ENCODE results near the gene TRIM10. TPM values are rescaled to one million over a fixed set of nuclear protein-coding genes. Genes with fewer than 3 reads are reported as not detected.
A peak's percentile ranks its signal among the peaks of the same experiment; 100 is the strongest.

The TRIM10 gene
- polyA plus RNA-seq, 3 donors, result not detected

GRCh38 chr6:30113003-30113759, 47.8 kb downstream of the TRIM10 start, which contains the start of gene TRIM31:
Gene TRIM31 (minus strand): TSS chr6:30113090. CDS start chr6:30112805, 285 bp downstream.
- Histone ChIP-seq H3K9ac (ENCODE audit: insufficient read depth, low read length, poor library complexity, severe bottlenecking) (no peak within 1 kb of the TSS), H3K4me2 (replicated peaks; ENCODE audit: extremely low read depth, low read length, poor library complexity, severe bottlenecking) (no peak within 1 kb of the TSS), H4K20me1 (ENCODE audit: insufficient read depth, low read length) (no peaks in the 10 kb centered on the region), H3K27ac (ENCODE audit: low read depth in 1 of 2, low read length in 2 of 2) (no peak within 1 kb of the TSS), H3K4me1 (ENCODE audit: control insufficient read depth in 1 of 2, insufficient read depth in 2 of 2, low read length in 2 of 2) (no peaks in the 10 kb centered on the region), H2AFZ (ENCODE audit: insufficient read depth, low read depth, low read length, poor library complexity, severe bottlenecking) (no peak within 1 kb of the TSS), H3K4me3 (replicated peaks in 1 of 3; ENCODE audit: low read depth in 2 of 3, low read length in 3 of 3) (no peak within 1 kb of the TSS), H3K36me3 (replicated peaks in 1 of 2; ENCODE audit: control insufficient read depth in 1 of 2, insufficient read depth in 2 of 2, low read length in 2 of 2) (no peaks in the 10 kb centered on the region), H3K27me3 (ENCODE audit: control insufficient read depth in 2 of 2, insufficient read depth in 2 of 2, low read length in 2 of 2) (peaks cover 48 to 56% of the 10 kb centered on the region in 2 donors), H3K9me3 (replicated peaks in 1 of 2; ENCODE audit: control insufficient read depth in 1 of 2, insufficient read depth in 1 of 2, low read length in 2 of 2) (no peaks in the 10 kb centered on the region), H3K79me2 (ENCODE audit: insufficient read depth, low read length) (no peaks in the 10 kb centered on the region)
- DNase-seq, result peak in 1 of 3 donors; percentile 25
- peak within 1 kb of the TSS in 1 of 2 donors; percentile 52 for H3K4me3 Mint-ChIP-seq
- peaks cover 4% of the 10 kb centered on the region for H3K4me1 Mint-ChIP-seq
- H3K27me3 Mint-ChIP-seq (ENCODE audit: low read depth in 3 of 3), result peaks cover 53 to 63% (median 58%) of the 10 kb centered on the region in 3 donors
- TF ChIP-seq CTCF (IDR thresholded peaks at IDR 0.05), result no peak
- WGBS (ENCODE audit: insufficient coverage), result 100% methylated on average over 1 of the region's 3 CpGs
- intact Hi-C loops (cut with micrococcal nuclease), result no loop called here
- H3K27ac Mint-ChIP-seq, result no peak within 1 kb of the TSS
- no peaks in the 10 kb centered on the region for H3K36me3 Mint-ChIP-seq
- H3K9me3 Mint-ChIP-seq, result peaks cover 0 to 2% (median 0%) of the 10 kb centered on the region in 7 donors

GRCh38 chr6:30112402-30112994, 48.5 kb downstream of the TRIM10 start:
- no peak for TF ChIP-seq CTCF (IDR thresholded peaks at IDR 0.05)
- Histone ChIP-seq H3K79me2 (ENCODE audit: insufficient read depth, low read length) (no peaks in the 10 kb centered on the region), H3K27me3 (ENCODE audit: control insufficient read depth in 2 of 2, insufficient read depth in 2 of 2, low read length in 2 of 2) (peaks cover 48 to 60% of the 10 kb centered on the region in 2 donors), H2AFZ (ENCODE audit: insufficient read depth, low read depth, low read length, poor library complexity, severe bottlenecking) (no peak overlapping the region), H3K36me3 (replicated peaks in 1 of 2; ENCODE audit: control insufficient read depth in 1 of 2, insufficient read depth in 2 of 2, low read length in 2 of 2) (no peaks in the 10 kb centered on the region), H3K4me1 (ENCODE audit: control insufficient read depth in 1 of 2, insufficient read depth in 2 of 2, low read length in 2 of 2) (no peaks in the 10 kb centered on the region), H3K9ac (ENCODE audit: insufficient read depth, low read length, poor library complexity, severe bottlenecking) (no peak overlapping the region), H4K20me1 (ENCODE audit: insufficient read depth, low read length) (no peaks in the 10 kb centered on the region), H3K27ac (ENCODE audit: low read depth in 1 of 2, low read length in 2 of 2) (no peak overlapping the region), H3K4me3 (replicated peaks in 1 of 3; ENCODE audit: low read depth in 2 of 3, low read length in 3 of 3) (no peak overlapping the region), H3K9me3 (replicated peaks in 1 of 2; ENCODE audit: control insufficient read depth in 1 of 2, insufficient read depth in 1 of 2, low read length in 2 of 2) (no peaks in the 10 kb centered on the region), H3K4me2 (replicated peaks; ENCODE audit: extremely low read depth, low read length, poor library complexity, severe bottlenecking) (no peak overlapping the region)
- Mint-ChIP-seq H3K4me3 (peak overlapping the region in 1 of 2 donors; percentile 52), H3K27me3 (ENCODE audit: low read depth in 3 of 3) (peaks cover 52 to 64% (median 62%) of the 10 kb centered on the region in 3 donors), H3K9me3 (peaks cover 0 to 2% (median 0%) of the 10 kb centered on the region in 7 donors), H3K27ac (no peak overlapping the region), H3K4me1 (peaks cover 11% of the 10 kb centered on the region), H3K36me3 (no peaks in the 10 kb centered on the region)
- 79% methylated on average over 9 of the region's 10 CpGs for WGBS (ENCODE audit: insufficient coverage)
- DNase-seq, result no peak
- intact Hi-C loops (cut with micrococcal nuclease), result no loop called here
